Choroid plexus epithelial cell (primary cell): ENCODE results near the gene TRPV6.
A peak's percentile ranks its signal among the peaks of the same experiment; 100 is the strongest.

Source experiments
- DNase-seq: peaks from one replicate; pipeline ENCODE4 v3.0.0-alpha.2; 2010; ENCODE audit warnings: low read depth
- H3K4me3 ChIP-seq: 2 replicates; pipeline ENCODE4 v1.5.1; 2011; ENCODE audit warnings: low read depth, mild to moderate bottlenecking, control low read depth, low read length, moderate library complexity
- TF ChIP-seq, protein P1 (sequence below): conservative IDR thresholded peaks from 2 replicates; pipeline ENCODE4 v1.5.1; 2011; ENCODE audit warnings: low read depth, mild to moderate bottlenecking, control low read depth, inconsistent platforms, low read length, moderate library complexity

The TRPV6 gene

DNA sequence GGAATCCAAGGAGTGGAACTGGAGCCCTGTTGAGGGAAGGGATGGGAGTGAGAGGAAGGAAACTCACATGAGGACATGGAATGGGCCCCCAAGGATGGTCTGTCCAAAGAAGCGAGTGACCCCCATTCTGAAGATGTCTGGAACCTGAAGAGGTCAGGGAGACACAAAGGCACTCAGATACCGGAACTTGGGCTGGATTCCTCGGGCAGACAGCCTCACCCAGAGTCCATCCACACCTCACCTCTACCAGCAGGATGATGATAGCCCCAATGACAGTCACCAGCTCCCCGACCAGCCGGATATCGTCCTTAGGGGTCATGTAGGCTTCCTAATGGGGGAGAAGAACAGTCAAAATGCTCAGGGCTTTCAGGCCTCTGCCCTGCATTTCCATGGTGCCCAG is 10.7 kb downstream of the TRPV6 start:
- TF ChIP-seq, protein P1, sequence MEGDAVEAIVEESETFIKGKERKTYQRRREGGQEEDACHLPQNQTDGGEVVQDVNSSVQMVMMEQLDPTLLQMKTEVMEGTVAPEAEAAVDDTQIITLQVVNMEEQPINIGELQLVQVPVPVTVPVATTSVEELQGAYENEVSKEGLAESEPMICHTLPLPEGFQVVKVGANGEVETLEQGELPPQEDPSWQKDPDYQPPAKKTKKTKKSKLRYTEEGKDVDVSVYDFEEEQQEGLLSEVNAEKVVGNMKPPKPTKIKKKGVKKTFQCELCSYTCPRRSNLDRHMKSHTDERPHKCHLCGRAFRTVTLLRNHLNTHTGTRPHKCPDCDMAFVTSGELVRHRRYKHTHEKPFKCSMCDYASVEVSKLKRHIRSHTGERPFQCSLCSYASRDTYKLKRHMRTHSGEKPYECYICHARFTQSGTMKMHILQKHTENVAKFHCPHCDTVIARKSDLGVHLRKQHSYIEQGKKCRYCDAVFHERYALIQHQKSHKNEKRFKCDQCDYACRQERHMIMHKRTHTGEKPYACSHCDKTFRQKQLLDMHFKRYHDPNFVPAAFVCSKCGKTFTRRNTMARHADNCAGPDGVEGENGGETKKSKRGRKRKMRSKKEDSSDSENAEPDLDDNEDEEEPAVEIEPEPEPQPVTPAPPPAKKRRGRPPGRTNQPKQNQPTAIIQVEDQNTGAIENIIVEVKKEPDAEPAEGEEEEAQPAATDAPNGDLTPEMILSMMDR, result no peak

DNA sequence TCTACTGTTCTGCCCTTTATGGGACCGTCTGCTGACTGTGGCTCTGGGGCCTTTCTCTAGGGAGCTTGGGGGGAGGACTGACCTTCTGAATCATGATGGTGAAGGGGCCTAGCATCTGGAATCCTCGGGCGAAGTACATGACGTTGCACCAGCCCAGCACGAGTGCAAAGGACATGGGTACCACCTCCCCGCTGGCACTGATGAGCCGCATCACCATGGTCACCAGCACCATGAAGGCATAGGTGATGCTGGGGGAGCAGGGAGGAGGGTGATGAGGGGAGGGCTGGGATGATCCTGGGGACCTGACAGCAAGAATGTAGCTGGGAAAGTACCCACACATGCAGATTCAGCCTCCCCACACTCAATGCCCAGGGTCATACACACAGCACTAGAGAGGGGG is 11.1 kb downstream of the TRPV6 start:
- no peak overlapping the region for H3K4me3 ChIP-seq
- TF ChIP-seq, protein P1, result no peak
- DNase-seq, result no peak

More for the DNA sequence above, 10.7 kb downstream of the TRPV6 start:
- H3K4me3 ChIP-seq, result no peak overlapping the region
- no peak for DNase-seq

DNA sequence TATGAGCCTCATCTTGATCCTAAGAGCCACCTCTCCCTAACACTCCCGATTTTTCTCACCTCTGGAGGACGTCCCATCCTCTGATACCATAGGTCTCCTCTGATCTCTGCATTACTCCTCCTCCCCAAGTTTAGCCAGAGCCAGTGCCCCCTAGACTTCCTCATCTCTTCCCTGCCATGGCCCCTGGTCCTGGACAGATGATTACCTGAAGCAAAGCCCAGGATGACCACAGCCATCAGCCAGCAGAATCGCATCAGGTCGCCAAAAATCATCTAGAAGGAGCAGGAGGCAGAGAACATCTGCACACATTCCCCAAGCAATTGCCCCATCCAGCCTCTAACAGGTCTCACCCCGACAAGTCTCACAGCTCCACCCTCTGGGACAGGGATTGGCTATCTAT is 11.7 kb downstream of the TRPV6 start:
- TF ChIP-seq, protein P1, result no peak
- DNase-seq, result no peak
- H3K4me3 ChIP-seq, result no peak overlapping the region

DNA sequence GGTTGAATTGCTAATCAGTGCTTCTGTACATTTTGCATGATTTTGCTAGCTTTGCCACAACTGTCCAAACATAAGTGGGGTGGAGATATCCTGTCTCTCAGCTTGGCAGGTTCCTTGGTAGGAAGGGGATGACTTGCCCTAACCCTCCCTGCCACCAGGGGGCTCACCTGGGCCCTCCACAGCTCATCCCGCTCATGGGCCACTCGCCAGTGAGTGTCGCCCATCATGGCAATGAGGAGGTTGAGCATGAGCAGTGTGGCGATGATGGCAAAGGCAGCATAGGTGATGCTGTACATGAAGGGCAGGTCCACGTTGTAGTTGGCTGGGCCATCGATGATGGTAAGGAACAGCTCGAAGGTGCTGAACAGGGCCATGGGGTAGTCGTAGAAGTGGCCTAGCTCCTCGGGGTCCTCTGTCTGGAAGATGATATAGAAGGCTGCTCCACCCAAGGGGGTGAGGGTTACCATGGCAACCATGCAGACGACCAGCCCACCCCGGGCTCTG is 12.2 kb downstream of the TRPV6 start:
- DNase-seq, result peak; percentile 6
- TF ChIP-seq, protein P1, result peak; percentile 59
- no peak overlapping the region for H3K4me3 ChIP-seq

DNA sequence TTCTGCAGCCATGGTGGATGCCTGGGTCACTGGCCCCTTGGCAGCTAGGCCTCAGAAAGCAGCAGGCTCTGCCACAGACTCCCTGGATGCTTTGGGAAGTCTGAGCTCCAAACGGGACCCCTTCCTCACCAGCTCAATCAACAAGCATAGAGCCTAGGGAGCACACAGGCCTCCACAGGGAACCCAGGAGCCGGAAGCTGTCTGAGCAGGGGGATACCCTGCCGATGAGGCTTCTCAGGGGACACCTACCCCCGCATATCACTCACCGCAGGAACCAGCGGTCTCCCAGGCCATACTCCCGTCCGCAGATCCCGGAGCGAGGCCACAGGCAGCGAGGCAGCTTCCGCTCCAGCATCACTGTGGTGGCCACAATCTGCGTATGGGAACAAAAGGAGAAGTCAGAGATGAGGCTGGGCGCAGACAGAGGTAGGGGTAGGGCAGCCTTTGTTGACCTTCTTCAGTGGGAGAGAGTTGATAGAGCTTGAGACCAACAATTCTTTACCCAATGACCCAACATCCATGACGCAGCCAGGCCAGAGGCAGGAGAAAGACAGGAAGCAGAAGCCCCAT is 13.4 kb downstream of the TRPV6 start:
- H3K4me3 ChIP-seq, result no peak overlapping the region
- no peak for DNase-seq
- TF ChIP-seq, protein P1, result no peak

DNA sequence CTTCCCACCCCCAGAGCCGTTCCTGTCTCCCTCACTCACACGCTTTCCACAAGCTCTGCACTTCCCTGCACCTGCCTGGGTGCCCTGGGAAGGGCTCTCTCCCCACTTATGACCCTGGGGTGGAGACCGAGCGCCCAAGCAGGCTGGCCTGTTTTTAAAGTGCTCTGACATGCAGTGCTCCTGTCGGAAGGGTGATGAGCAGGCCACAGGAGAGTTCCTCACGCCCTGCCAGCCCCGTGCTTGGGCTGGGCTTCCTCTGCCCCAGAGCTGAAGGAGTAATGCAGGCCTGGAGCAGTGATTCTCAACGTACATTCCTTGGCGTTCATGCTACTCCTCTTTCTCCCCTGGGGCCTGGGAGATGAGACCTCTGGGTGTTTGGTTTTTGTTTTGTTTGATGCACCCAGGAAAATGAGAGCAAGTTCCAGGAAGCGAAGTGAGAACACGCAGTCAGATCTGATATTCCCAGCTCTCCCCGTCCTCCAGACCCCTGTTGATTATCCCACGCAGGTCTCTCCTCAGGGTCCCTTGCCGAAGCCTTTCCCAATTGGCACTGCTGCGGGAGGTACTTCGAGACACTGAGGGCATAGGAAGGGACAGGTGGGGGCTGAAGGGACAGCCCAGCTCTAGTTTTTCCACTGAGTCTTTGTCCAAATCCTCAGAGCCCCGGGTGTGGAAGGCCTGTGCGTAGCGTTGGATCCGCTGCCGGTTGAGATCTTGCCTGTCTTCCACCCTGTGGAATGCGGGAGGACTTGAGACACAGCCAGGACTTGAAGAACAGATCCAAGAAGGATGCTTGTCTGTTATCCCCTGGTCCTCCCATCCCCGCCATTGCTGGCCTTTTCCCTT is 14.1 kb downstream of the TRPV6 start:
- H3K4me3 ChIP-seq, result no peak overlapping the region
- TF ChIP-seq, protein P1, result no peak
- no peak for DNase-seq
